Measurements from ENCODE around the gene HCFC1R1.
"Not testable (repeated sequence)": the region's sequence is repeated elsewhere in the genome, so short reads cannot be mapped to it uniquely, and the experiment has no call there.

HCFC1R1 gene
- 8.5 to 10.4 reads per million in 2 donors for total RNA-seq

- DNase-seq, result peak; percentile 83
These were observed at the start of gene HCFC1R1, which contains the start of gene THOC6 for GRCh38 chr16:3023669-3024478. HCFC1R1 (minus strand) TSS chr16:3023942; CDS start chr16:3023941, 1 bp downstream. THOC6 (plus strand) TSS chr16:3024035; CDS start chr16:3024327, 292 bp downstream.

DNA sequence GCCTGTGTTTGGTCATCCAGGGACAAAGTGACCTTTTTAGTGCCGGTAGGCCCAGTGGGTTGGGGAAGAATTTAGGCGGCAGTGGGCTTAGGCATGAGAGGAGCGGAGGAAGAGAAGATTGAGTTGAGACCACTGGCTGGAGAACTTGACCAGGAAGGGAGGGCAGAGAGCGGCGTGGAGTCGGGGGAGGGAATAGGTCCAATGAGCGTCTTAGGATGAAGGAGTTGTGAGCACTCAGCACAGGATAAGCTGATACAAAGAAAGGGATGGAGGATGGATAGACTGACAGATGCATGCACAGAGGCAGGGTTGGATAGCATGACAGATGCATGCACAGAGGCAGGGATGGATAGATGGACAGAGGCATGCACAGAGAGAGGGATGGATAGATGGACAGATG is 49.7 kb upstream of the HCFC1R1 start:
- DNase-seq, result no peak

- not testable (repeated sequence) for DNase-seq
These were observed 49.0 kb upstream of the HCFC1R1 start for GRCh38 chr16:3072576-3073263.

- not testable (repeated sequence) for DNase-seq
These were observed 48.4 kb upstream of the HCFC1R1 start for GRCh38 chr16:3072148-3072547.

- no peak for DNase-seq
These were observed 47.9 kb upstream of the HCFC1R1 start for GRCh38 chr16:3071655-3072054.

- no peak for DNase-seq
These were observed 46.9 kb upstream of the HCFC1R1 start for GRCh38 chr16:3070608-3071111.

- not testable (repeated sequence) for DNase-seq
These were observed 45.4 kb upstream of the HCFC1R1 start for GRCh38 chr16:3069146-3069545.

- DNase-seq, result no peak
These were observed 44.7 kb upstream of the HCFC1R1 start for GRCh38 chr16:3068487-3068886.

DNA sequence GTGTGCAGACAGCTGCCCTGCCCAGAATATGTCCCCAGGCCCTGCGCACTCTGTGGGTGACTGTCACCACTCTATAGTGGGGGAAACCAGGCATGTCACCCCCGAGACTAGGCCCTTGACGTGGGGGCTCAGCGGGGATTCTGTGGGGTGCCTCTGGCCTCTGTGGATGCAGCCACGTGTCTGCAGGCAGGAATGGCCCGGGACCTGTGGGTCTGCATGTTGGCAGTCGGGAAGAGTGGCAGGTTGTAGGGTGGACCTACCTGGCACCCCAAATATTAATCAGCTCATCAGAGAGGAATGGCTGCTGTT is 42.7 kb upstream of the HCFC1R1 start:
- no peak for DNase-seq

DNA sequence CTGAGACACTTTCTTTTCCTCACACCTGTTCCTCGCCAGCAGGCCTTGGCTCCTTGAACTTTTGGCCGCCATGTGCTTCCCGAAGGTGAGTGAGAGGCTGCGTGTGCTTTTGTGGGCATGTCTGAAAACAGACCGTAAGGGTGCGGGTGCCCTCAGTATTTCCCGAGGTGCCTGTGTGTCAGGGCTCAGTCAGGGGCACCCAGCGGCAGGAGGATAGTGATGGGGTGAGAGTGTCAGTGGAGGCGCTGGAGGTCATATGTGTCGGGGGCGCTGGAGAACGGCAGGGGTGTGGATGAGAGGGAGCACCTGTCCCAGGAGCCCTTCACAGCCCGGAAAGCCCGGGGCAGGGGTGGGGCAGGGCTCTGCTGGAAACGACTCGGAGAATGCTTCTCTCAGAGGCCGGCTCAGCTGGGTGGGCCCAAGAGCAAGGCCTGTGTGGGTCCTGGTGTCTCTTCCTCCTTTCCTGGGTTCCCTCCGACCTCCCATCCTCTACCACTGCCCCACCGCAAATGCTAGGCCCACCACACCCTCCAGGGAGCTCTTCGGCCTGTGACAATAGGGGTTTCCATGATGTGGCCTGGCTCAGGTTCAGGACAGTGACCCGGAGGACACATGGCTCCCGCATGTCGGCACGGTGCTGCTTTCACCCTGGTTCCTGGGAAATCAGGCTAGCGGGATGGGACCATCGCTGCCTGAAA is 42.1 kb upstream of the HCFC1R1 start:
- no peak for DNase-seq

DNA sequence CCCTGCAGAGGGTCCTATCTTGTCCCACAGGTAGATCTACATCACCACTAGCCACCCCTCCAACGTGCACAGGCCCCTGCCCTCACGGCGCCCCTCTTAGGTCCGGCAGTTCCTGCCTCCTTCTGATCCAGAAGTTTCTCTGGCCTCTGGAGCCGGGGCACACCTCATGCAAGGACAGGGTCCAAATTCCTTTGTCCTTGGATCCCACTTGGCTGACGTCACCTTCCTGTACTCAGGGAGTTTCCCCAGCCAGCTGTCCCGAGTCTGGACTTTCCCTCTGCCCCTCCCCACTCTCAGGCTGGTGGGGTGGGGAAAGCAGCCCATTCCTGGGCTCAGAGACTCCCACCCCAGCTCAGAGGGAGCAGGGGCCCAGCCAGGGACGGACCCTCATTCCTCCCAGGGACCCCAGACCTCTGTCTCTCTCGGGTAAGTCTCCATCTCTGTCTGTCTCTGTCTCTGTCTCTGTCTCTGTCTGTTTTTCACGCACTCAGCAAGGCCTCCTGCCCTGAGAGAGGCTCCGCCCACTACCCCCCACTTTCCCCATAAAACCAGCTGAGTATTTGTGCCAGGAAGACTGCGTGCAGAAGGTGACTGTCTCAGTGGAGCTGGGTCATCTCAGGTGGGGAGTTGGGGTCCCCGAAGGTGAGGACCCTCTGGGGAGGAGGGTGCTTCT is 41.5 kb upstream of the HCFC1R1 start, which contains the start of gene IL32:
Gene IL32 (plus strand): TSS at position 572 of the 673 bp plus-strand sequence. CDS start 172 bp downstream, outside the sequence.
- no peak for DNase-seq

- no peak for DNase-seq
These were observed 40.1 kb upstream of the HCFC1R1 start for GRCh38 chr16:3063625-3064386.

GRCh38 chr16:3062553-3062952 is 38.8 kb upstream of the HCFC1R1 start:
- DNase-seq, result no peak

DNA sequence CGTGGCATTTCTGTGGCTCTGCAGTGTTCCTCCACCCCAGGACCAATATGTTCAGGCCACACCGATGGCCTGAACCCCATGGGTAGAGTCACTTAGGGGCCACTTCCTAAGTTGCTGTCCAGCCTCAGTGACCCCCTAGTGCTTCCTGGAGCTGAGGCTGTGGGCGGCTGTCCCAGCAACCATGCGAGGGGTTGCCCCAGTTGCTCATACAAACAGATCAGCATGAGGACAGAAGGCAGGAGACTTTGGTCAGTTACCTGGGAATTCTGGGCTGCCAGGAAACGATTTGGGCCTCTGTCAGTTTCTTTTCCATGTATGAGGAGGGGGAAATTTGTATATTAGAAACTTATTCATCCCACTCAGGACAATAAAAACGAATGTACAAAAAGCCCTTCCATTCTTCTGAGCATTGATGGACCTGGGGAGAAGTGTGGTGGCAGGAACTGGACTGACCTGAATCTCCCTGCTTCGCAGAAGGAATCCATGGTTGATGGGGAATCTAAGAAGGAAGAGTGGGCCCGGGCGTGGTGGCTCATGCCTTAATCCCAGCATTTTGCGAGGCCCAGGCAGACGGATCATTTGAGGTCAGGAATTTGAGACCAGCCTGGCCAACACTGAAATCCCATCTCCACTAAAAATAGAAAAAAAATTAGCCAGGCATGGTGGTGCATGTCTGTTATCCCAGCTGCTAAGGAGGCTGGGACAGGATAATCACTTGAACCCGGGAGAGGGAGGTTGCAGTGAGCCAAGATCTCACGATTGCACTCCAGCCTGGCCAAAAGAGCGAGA is 36.8 kb upstream of the HCFC1R1 start:
- DNase-seq, result no peak

GRCh38 chr16:3059723-3060242 is 36.0 kb upstream of the HCFC1R1 start:
- no peak for DNase-seq

DNA sequence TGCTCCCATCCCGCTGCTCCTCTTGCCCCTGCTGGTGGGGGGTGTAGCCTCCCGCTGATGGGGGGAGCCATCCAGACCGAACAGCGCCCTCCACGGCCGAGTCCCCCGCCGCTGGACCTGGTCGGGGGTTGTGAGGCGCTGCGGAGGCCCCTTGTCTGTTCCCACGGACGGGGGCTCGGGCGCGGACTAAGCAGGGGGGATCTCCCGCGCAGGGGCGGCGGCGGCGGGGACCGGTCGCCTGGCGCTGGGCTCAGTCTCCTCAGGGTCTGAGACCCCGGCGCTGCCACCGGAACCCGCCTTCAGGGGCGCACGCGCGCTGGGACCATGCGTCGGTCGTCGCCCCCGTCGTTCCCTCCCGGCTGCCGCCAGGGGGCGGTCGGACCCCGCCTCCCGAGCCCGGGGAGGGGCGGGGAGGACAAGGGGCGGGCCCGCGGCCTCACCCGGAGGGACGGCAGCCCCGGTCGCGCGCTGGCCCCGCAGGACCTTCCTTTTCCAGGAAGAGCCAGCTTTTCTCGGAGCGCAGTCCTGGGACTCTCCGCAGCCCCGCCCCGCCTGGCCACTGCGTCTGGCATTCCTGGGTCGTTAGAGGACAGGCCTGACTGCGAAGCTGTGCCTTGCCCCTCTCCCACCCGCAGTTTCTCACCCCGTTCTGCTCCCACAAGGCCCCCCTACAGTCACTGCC is 35.4 kb upstream of the HCFC1R1 start:
- DNase-seq, result peak; percentile 81

DNA sequence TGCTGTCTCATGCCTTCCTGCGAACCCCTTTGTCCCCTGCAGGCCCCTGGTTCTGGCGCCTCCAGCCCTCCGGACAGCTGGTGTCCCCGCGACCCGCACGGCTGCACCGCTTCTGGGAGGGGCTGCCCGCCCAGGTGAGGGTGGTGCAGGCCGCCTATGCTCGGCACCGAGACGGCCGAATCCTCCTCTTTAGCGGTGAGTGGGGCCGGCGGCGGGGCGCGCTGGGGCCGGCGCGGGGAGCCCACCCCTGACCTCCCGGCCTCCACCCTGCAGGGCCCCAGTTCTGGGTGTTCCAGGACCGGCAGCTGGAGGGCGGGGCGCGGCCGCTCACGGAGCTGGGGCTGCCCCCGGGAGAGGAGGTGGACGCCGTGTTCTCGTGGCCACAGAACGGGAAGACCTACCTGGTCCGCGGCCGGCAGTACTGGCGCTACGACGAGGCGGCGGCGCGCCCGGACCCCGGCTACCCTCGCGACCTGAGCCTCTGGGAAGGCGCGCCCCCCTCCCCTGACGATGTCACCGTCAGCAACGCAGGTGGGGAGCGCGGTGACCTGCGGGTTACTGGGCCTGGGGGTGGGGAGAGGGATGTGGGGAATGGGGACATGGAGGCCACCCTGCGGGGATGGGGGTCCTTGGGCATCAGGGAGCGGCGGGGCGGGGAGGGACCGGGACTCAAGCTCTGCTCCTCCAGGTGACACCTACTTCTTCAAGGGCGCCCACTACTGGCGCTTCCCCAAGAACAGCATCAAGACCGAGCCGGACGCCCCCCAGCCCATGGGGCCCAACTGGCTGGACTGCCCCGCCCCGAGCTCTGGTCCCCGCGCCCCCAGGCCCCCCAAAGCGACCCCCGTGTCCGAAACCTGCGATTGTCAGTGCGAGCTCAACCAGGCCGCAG is 34.6 kb upstream of the HCFC1R1 start:
- DNase-seq, result no peak

GRCh38 chr16:3057181-3058138 is 33.7 kb upstream of the HCFC1R1 start:
- DNase-seq, result no peak
